CD4-positive, alpha-beta T cell treated with Interleukin-1 beta for 1 hour (primary cell): ENCODE results near the gene PON2.
"Not testable (repeated sequence)": the region's sequence is repeated elsewhere in the genome, so short reads cannot be mapped to it uniquely, and the experiment has no call there.

Experiments used
- DNase-seq, 2 donors: peaks; one replicate each; pipeline ENCODE4 v3.0.0-alpha.2; 2020 to 2022

PON2 gene

GRCh38 chr7:95398155-95398940, 36.5 kb downstream of the PON2 start:
- no peak for DNase-seq

- no peak for DNase-seq
These were observed 37.4 kb downstream of the PON2 start for GRCh38 chr7:95397381-95397780.

DNA sequence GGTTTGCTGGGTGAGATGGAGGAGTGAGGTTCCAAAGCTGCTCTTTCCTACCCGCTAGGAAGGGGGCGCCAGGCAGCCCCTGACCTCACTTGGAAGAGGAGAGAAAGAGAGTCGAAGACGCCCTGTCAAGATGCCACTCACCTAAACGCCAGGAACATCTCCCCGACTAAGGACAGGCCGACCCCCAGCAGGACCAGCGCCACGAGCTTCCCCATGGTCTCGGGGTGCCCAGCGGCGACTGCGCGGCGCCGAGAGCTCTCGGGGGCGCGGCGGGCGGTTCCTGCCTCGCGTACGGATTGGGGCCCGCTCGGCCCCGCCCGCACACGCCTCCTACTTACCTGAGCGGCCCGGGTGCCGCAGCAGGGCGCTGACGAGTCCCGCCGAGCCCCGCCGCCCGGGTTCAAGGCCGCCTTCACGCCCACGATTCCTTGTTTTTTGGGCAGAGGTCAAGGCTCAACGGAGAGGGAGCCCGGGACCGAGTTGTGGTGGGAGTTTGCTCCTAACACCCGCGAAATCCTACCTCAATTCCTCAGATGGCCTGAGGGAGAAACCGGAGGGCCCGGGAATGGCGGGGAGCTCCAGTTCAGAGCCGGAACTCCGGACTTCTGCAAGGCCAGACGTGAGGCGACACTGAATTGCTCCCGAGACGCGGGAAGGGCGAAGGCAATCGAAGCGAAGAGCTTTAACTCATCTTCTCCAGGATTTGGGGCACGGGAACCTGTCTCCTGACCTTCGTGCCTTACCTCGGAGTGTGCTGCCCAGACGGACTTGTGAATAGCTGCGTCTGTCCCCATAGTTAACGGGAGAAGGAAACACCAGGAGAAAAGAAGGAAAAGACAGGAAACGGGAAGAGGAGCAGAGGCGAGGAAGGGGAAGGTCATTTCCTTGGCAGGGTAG, 38.4 kb downstream of the PON2 start, which contains the start of gene PON3:
Gene PON3 (minus strand): TSS at position 240 of the 897 bp plus-strand sequence. CDS start 25 bp downstream, at position 215.
- DNase-seq: peak; percentile 5 to 7

- no peak for DNase-seq
These were observed 39.1 kb downstream of the PON2 start for GRCh38 chr7:95395755-95396135.

- no peak for DNase-seq
These were observed 40.5 kb downstream of the PON2 start for GRCh38 chr7:95394370-95394769.

DNA sequence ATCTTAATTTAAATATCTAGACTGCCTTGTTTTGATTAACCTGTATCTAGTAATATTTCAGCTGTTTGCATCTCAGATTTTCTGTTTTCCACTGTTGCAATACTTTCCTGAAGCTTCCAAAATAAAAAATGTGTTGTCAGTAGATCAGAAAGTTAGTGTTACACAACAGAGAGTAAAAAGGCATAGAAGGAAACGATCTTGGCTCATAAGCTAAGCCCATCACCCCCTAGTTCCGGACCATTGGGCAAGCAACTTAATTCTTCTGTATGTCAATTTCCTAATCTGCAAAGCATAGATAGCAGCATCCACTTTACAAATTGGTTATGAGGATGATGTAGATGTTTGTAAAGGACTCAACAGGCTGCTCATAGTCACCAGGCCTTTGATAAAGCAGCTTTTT, 43.1 kb downstream of the PON2 start:
- no peak for DNase-seq

DNA sequence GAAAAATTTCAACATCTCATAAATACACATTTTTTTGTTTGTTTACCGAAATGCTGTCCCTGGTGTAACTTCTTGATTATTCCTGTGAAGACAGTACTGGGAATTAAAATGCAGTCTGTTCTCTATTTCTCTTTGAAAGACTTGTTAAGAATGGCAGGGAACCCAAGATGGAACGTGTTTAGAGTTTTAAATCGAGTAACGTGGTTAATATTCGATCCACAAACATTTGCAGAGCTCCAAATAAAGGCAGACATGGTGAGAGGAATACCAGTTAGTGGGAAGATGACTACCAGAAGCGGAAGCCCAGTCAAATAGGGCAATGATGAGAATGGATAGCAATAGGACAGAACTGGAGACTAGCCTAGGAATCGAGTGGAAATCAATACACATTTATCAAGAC, 45.3 kb downstream of the PON2 start:
- no peak for DNase-seq

DNA sequence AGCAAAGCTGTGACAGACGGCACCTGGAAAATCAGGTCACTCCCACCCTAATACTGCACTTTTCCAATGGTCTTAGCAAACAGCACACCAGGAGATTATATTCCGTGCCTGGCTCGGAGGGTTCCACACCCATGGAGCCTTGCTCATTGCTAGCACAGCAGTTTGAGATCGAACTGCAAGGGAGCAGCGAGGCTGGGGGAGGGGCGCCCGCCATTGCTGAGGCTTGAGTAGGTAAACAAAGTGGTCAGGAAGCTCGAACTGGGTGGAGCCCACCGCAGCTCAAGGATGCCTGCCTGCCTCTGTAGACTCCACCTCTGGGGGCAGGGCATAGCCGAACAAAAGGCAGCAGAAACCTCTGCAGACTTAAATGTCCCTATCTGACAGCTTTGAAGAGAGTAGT, 55.4 kb downstream of the PON2 start:
- DNase-seq: not testable (repeated sequence)

GRCh38 chr7:95376632-95377400, 58.0 kb downstream of the PON2 start:
- DNase-seq: no peak

GRCh38 chr7:95375591-95376257, 59.1 kb downstream of the PON2 start:
- no peak for DNase-seq

DNA sequence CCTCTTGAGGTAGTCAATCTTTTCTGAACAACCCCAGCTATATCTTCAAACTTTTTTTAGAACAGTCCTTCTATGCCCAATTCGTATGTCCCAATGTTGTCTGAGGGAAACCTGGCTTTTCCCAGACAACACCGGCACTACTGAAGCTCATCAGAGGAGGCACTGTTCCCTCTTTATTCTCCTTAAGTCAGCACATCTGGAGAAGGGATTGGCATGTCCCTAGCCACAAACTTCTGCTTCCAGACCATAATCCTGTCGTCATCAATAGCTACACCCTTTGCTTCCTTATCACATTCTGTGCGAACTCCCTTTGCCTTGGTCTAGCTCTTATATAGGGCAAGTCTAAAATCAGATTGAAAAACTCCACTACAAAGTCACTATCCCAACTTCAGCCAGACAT, 61.5 kb downstream of the PON2 start:
- no peak for DNase-seq

GRCh38 chr7:95368235-95368634, 66.6 kb downstream of the PON2 start:
- DNase-seq: no peak

DNA sequence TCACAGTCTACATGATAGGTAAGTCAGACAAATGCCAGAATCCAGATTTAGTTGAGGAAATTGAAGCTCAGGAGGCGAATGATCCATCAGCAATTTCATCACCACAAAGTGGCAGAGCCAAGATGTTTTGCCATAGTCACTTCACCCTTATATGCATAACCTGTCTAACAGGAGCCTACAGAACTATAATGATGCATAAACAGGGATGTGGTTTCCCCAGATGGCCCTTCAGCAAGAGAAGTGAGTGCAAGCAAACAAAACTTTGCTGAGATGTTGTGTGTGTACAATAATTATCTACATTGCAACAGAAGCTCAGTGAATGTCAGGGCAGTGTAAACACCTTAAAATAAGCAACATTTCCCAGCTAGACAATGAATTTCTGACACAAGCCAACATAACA, 67.2 kb downstream of the PON2 start:
- no peak for DNase-seq

GRCh38 chr7:95365151-95365550, 69.7 kb downstream of the PON2 start:
- DNase-seq: no peak

DNA sequence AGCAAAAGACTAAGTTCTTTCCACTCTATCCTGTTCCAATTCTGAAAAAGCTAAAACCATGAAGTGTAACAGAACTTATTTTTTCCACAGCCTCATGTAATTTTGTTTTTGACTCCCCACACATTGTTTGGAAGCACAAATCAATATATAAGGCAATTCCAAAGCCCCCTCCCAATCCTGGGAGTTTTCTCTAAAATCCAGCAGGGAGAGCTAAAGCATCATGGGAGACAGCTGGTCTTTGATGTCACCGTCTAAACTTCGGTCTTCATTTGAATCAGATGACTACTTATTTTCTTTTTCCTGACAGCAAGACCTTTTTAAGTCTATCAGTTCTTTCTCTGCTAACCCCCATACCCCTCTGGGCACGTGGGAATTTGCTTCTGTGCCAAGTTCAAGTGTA, 77.2 kb downstream of the PON2 start:
- DNase-seq: no peak
